Measurements from ENCODE around the gene HOXC12.

DNA sequence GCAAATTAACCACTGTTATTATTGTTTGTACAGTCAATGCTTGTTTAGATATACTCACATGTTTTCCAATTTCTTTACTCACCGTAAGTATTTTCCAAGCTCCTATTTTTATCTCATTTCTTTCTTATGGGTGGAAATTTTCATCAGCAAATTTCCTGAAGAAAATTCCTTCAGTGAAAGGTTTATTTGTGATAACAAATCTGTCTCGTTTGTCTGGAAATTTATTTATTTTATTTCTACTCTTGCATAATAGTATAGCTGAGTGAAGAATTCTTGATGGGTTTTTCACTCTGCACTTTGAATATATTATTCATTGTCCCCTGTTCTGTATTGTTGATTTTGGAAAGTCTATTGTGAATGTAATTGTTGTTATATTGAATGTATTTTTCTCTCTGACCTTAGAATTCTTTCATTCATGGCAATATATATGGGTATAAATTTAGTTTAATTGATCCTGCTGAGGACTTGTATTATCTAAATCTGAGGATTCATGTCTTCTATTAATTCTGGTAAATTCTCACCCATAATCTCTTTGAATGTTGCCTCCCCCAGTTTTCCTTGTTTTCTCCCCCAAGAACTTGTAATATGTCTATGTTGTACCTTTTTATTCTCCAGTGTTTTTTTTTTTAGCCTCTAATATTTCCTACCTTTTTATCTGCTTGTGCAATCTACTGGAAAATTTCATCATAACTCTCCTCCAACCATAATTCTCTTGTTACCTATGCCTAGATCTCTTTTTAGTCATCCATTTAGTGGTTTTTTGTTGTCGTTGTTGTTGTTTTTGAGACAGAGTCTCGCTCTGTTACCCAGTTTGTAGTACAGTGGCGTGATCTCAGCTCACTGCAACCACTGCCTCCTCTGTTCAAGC is 37.7 kb upstream of the HOXC12 start:
- TF ChIP-seq, protein P1, sequence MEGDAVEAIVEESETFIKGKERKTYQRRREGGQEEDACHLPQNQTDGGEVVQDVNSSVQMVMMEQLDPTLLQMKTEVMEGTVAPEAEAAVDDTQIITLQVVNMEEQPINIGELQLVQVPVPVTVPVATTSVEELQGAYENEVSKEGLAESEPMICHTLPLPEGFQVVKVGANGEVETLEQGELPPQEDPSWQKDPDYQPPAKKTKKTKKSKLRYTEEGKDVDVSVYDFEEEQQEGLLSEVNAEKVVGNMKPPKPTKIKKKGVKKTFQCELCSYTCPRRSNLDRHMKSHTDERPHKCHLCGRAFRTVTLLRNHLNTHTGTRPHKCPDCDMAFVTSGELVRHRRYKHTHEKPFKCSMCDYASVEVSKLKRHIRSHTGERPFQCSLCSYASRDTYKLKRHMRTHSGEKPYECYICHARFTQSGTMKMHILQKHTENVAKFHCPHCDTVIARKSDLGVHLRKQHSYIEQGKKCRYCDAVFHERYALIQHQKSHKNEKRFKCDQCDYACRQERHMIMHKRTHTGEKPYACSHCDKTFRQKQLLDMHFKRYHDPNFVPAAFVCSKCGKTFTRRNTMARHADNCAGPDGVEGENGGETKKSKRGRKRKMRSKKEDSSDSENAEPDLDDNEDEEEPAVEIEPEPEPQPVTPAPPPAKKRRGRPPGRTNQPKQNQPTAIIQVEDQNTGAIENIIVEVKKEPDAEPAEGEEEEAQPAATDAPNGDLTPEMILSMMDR (IDR thresholded peaks at IDR 0.05; ENCODE audit: low read length), result no peak
- TF ChIP-seq EZH2 (IDR thresholded peaks at IDR 0.05; ENCODE audit: borderline replicate concordance, low read length), result no peak

All from OCI-LY1 (cell line).